DMS 273 treated with DMSO at 0.1 percent for 48 hours (cell line): Measurements from ENCODE around the gene FGGY.
"Not testable (repeated sequence)": the region's sequence is repeated elsewhere in the genome, so short reads cannot be mapped to it uniquely, and the experiment has no call there.

Experiments
- DNase-seq: peaks from one replicate; lab custom pipeline; 2025; lab: John Stamatoyannopoulos, UW

Gene FGGY

GRCh38 chr1:59579222-59579621 lies 282.3 kb downstream of the FGGY start:
- no peak for DNase-seq

- no peak for DNase-seq
These were observed 283.4 kb downstream of the FGGY start for GRCh38 chr1:59580257-59580656.

GRCh38 chr1:59592410-59592809 lies 295.5 kb downstream of the FGGY start:
- DNase-seq, result not testable (repeated sequence)

GRCh38 chr1:59592924-59593323 lies 296.0 kb downstream of the FGGY start:
- no peak for DNase-seq

- no peak for DNase-seq
These were observed 297.2 kb downstream of the FGGY start for GRCh38 chr1:59593798-59594790.

GRCh38 chr1:59595774-59596173 lies 298.9 kb downstream of the FGGY start:
- DNase-seq, result no peak

GRCh38 chr1:59596432-59596831 lies 299.5 kb downstream of the FGGY start:
- DNase-seq, result no peak

- no peak for DNase-seq
These were observed 300.1 kb downstream of the FGGY start for GRCh38 chr1:59596956-59597355.

- DNase-seq, result no peak
These were observed 300.7 kb downstream of the FGGY start for GRCh38 chr1:59597420-59598119.

GRCh38 chr1:59598120-59598440 lies 301.2 kb downstream of the FGGY start:
- no peak for DNase-seq

- DNase-seq, result no peak
These were observed 304.1 kb downstream of the FGGY start for GRCh38 chr1:59601041-59601441.

GRCh38 chr1:59601811-59602210 lies 304.9 kb downstream of the FGGY start:
- no peak for DNase-seq

- no peak for DNase-seq
These were observed 307.3 kb downstream of the FGGY start for GRCh38 chr1:59604191-59604590.

- DNase-seq, result no peak
These were observed 308.3 kb downstream of the FGGY start for GRCh38 chr1:59605184-59605583.

GRCh38 chr1:59605761-59606160 lies 308.9 kb downstream of the FGGY start:
- DNase-seq, result no peak

- DNase-seq, result no peak
These were observed 312.4 kb downstream of the FGGY start for GRCh38 chr1:59609245-59609644.

- DNase-seq, result not testable (repeated sequence)
These were observed 313.6 kb downstream of the FGGY start for GRCh38 chr1:59610499-59610898.

- DNase-seq, result no peak
These were observed 320.5 kb downstream of the FGGY start for GRCh38 chr1:59617434-59617833.

- no peak for DNase-seq
These were observed 322.7 kb downstream of the FGGY start for GRCh38 chr1:59619557-59619956.

- DNase-seq, result no peak
These were observed 328.5 kb downstream of the FGGY start for GRCh38 chr1:59625384-59625783.

- peak; percentile 40 for DNase-seq
These were observed 334.8 kb downstream of the FGGY start for GRCh38 chr1:59631561-59632255.

- no peak for DNase-seq
These were observed 338.2 kb downstream of the FGGY start for GRCh38 chr1:59635097-59635496.
